PC-3 (cell line): ENCODE data around the gene EIPR1. TPM values are rescaled to one million over a fixed set of nuclear protein-coding genes. Genes with fewer than 3 reads are reported as not detected.

ENCODE experiments used
- ATAC-seq: fragments of 200-7000 bp; cut with Tn5 transposase; 2 replicates; pipeline ENCODE4 v1.9.1; 2020; ENCODE audit warnings: mild to moderate bottlenecking, moderate library complexity
- BruUV-seq: library from RNA; stranded (reverse); fragments of 400-500 nt; replicated peaks from 2 replicates; lab custom pipeline; 2021; lab: Mats Ljungman, UMichigan
- CTCF ChIA-PET: fragments of 300-600 bp; sonication (Branson Sonifier 250); formaldehyde crosslinking; loops from one replicate; lab custom pipeline; 2022; ENCODE audit warnings: antibody characterized with exemption; lab: Charles Lee
- POLR2A ChIA-PET: fragments of 300-600 bp; sonication (Branson Sonifier 250); formaldehyde crosslinking; loops from one replicate; lab custom pipeline; 2022; ENCODE audit warnings: antibody characterized with exemption; ENCODE audit not compliant: unreplicated experiment; lab: Charles Lee
- DNase-seq: peaks from one replicate; pipeline ENCODE4 v3.0.0-alpha.2; 2015
- H2AFZ ChIP-seq: fragments of 300-600 bp; sonication (generic); 2 replicates; pipeline ENCODE4 v1.6.0; 2016; ENCODE audit warnings: antibody characterized with exemption, low read length
- H3F3A ChIP-seq: fragments of 300-600 bp; sonication (generic); one replicate; pipeline ENCODE4 v1.6.0; 2017; ENCODE audit warnings: antibody characterized with exemption, low read length, control low read depth, mild to moderate bottlenecking; ENCODE audit not compliant: unreplicated experiment
- H3K27ac ChIP-seq: fragments of 300-600 bp; sonication (generic); 2 replicates; pipeline ENCODE4 v1.5.1; 2016; ENCODE audit warnings: mild to moderate bottlenecking, low read length
- H3K27me3 ChIP-seq: fragments of 300-600 bp; sonication (generic); 2 replicates; pipeline ENCODE4 v1.6.1; 2016; ENCODE audit warnings: low read length, mixed read lengths
- H3K36me3 ChIP-seq: fragments of 300-600 bp; sonication (generic); 2 replicates; pipeline ENCODE4 v1.6.1; 2016; ENCODE audit warnings: low read depth, mixed run types, low read length, mixed read lengths
- H3K4me1 ChIP-seq: fragments of 300-600 bp; sonication (generic); 2 replicates; pipeline ENCODE4 v1.5.1; 2016; ENCODE audit warnings: low read length; ENCODE audit not compliant: insufficient read depth
- H3K4me2 ChIP-seq: fragments of 300-600 bp; sonication (generic); 2 replicates; pipeline ENCODE4 v1.6.0; 2016; ENCODE audit warnings: low read length
- H3K4me3 ChIP-seq: fragments of 300-600 bp; sonication (generic); 2 replicates; pipeline ENCODE4 v1.5.1; 2016; ENCODE audit warnings: mild to moderate bottlenecking, low read length, mixed read lengths
- H3K79me2 ChIP-seq: fragments of 300-600 bp; sonication (generic); 2 replicates; pipeline ENCODE4 v1.6.1; 2017; ENCODE audit warnings: low read length, mixed read lengths
- H3K9ac ChIP-seq: fragments of 300-600 bp; sonication (generic); 2 replicates; pipeline ENCODE4 v1.6.0; 2016; ENCODE audit warnings: mild to moderate bottlenecking, low read length
- H3K9me2 ChIP-seq: fragments of 300-600 bp; sonication (generic); replicated peaks from 2 replicates; pipeline ENCODE4 v1.6.1; 2016; ENCODE audit warnings: mixed run types, low read length, mixed read lengths
- H3K9me3 ChIP-seq: fragments of 300-600 bp; sonication (generic); 2 replicates; pipeline ENCODE4 v1.6.1; 2016; ENCODE audit warnings: low read length, mixed read lengths
- H4K20me1 ChIP-seq: fragments of 300-600 bp; sonication (generic); 2 replicates; pipeline ENCODE4 v1.6.1; 2016; ENCODE audit warnings: low read length, mixed read lengths
- CTCF ChIP-seq: fragments of 300-600 bp; sonication (generic); conservative IDR thresholded peaks from 2 replicates; pipeline ENCODE4 v1.5.1; 2017; ENCODE audit warnings: antibody characterized with exemption, low read depth, mild to moderate bottlenecking, low read length
- EZH2 ChIP-seq: fragments of 300-600 bp; sonication (generic); IDR thresholded peaks from one replicate; pipeline ENCODE4 v1.6.1; 2017; ENCODE audit warnings: antibody characterized with exemption, mild to moderate bottlenecking, low read length; ENCODE audit not compliant: unreplicated experiment
- EZH2phosphoT487 ChIP-seq: fragments of 300-600 bp; sonication (generic); IDR thresholded peaks from 2 replicates; pipeline ENCODE4 v1.6.1; 2018; ENCODE audit warnings: mild to moderate bottlenecking, antibody characterized with exemption, low read length, borderline replicate concordance
- intact Hi-C: fragments of 100-400 bp; cut with micrococcal nuclease; formaldehyde crosslinking; loops from 2 replicates; pipeline ENCODE4 v1.9.0; 2023
- total RNA-seq: library from RNA; depleted of rRNA; stranded (reverse); fragments of >200 nt; gene quantifications from 2 replicates; pipeline ENCODE4 v1.2.3, GENCODE V29; 2014

Gene EIPR1
- total RNA-seq, 1 experiment from 2014 or later = 90.1 TPM

GRCh38 chr2:3312576-3313345 is 64.9 kb downstream of the EIPR1 start:
- intact Hi-C loops = no loop called here
- H3K4me3 ChIP-seq = no peak overlapping the region
- DNase-seq (no peak), ATAC-seq (no peak)
- no peaks in the 10 kb centered on the region for H3K4me1 ChIP-seq
- no peak overlapping the region for H2AFZ ChIP-seq
- no peak for TF ChIP-seq EZH2
- H4K20me1 ChIP-seq = peaks cover 6% of the 10 kb centered on the region; the same call in 1 of the 2 replicates
- CTCF ChIA-PET = no interaction called here
- H3K27ac ChIP-seq = no peak overlapping the region
- no TSS peak for BruUV-seq
- H3K36me3 ChIP-seq = no peaks in the 10 kb centered on the region
- 0 out of 2 replicates have a peak, but pooled peaks cover 7% of the 10 kb centered on the region for H3K79me2 ChIP-seq
- POLR2A ChIA-PET = no interaction called here
- H3K9me3 ChIP-seq = no peaks in the 10 kb centered on the region
- H3K9me2 ChIP-seq = no peaks in the 10 kb centered on the region
- H3K4me2 ChIP-seq = no peak overlapping the region
- H3F3A ChIP-seq = no peaks in the 10 kb centered on the region
- no peaks in the 10 kb centered on the region for H3K27me3 ChIP-seq
- no peak overlapping the region for H3K9ac ChIP-seq

GRCh38 chr2:3311601-3312000 is 66.0 kb downstream of the EIPR1 start:
- ChIA-PET CTCF (no interaction called here), POLR2A (no interaction called here)
- Histone ChIP-seq H3F3A (no peaks in the 10 kb centered on the region), H3K9ac (no peak overlapping the region), H3K36me3 (no peaks in the 10 kb centered on the region), H3K27me3 (no peaks in the 10 kb centered on the region), H2AFZ (no peak overlapping the region), H3K9me3 (no peaks in the 10 kb centered on the region), H3K4me2 (no peak overlapping the region), H3K4me3 (no peak overlapping the region), H3K79me2 (0 out of 2 replicates have a peak, but pooled peaks cover 3% of the 10 kb centered on the region), H3K4me1 (no peaks in the 10 kb centered on the region), H3K27ac (no peak overlapping the region), H4K20me1 (no peaks in the 10 kb centered on the region; the same call in 1 of the 2 replicates), H3K9me2 (no peaks in the 10 kb centered on the region)
- no TSS peak for BruUV-seq
- intact Hi-C loops = no loop called here
- DNase-seq (no peak), ATAC-seq (no peak)
- TF ChIP-seq EZH2 = no peak
- no peak for TF ChIP-seq EZH2phosphoT487
- no peak for TF ChIP-seq CTCF

GRCh38 chr2:3309496-3310355 is 67.9 kb downstream of the EIPR1 start:
- no peaks in the 10 kb centered on the region for H3K9me2 ChIP-seq
- no peaks in the 10 kb centered on the region for H3K27me3 ChIP-seq
- no peak overlapping the region for H3K4me3 ChIP-seq
- no peak overlapping the region for H2AFZ ChIP-seq
- H3K4me1 ChIP-seq = no peaks in the 10 kb centered on the region
- no peaks in the 10 kb centered on the region for H3F3A ChIP-seq
- intact Hi-C loops = no loop called here
- H3K79me2 ChIP-seq = no peaks in the 10 kb centered on the region
- no peaks in the 10 kb centered on the region for H3K9me3 ChIP-seq
- no peak overlapping the region for H3K9ac ChIP-seq
- no peak overlapping the region for H3K4me2 ChIP-seq
- no peak overlapping the region for H3K27ac ChIP-seq
- no TSS peak for BruUV-seq
- ChIA-PET POLR2A (no interaction called here), CTCF (no interaction called here)
- no peak for TF ChIP-seq EZH2phosphoT487
- TF ChIP-seq CTCF = no peak
- no peak for TF ChIP-seq EZH2
- H4K20me1 ChIP-seq = no peaks in the 10 kb centered on the region; the same call in 1 of the 2 replicates
- DNase-seq (no peak), ATAC-seq (no peak)
- no peaks in the 10 kb centered on the region for H3K36me3 ChIP-seq
